ENCODE results near the gene ANTXR2.

Gene ANTXR2

DNA sequence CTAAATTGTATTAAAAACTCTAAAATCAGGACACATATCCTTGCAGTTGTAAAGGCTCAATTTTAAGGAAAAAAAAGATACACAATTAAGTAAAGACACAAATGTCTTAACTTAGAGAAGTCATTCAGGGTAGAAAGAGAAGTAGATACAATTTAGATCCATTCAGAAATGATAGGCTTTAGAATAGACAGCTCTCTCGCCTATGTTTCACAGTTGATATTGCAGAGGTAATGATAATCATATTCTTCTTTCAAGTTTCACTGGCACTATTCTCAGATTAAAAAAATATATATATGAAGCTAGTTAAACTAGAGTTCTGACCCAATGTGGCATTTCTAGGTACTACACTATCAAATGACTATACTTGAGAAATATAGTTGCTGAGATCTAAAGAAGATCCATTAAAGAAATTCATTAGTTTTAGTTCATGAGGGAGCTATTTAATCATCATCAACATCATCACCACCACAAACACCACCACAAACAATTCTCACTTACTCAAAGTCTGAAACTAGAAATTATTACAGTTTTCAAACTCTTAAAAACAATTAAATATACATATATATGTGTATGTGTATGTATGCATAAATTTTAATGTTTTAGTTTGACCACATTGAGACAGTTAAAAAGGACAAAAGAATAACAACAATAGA, 93.1 kb downstream of the ANTXR2 start:
- DNase-seq, result no peak

DNA sequence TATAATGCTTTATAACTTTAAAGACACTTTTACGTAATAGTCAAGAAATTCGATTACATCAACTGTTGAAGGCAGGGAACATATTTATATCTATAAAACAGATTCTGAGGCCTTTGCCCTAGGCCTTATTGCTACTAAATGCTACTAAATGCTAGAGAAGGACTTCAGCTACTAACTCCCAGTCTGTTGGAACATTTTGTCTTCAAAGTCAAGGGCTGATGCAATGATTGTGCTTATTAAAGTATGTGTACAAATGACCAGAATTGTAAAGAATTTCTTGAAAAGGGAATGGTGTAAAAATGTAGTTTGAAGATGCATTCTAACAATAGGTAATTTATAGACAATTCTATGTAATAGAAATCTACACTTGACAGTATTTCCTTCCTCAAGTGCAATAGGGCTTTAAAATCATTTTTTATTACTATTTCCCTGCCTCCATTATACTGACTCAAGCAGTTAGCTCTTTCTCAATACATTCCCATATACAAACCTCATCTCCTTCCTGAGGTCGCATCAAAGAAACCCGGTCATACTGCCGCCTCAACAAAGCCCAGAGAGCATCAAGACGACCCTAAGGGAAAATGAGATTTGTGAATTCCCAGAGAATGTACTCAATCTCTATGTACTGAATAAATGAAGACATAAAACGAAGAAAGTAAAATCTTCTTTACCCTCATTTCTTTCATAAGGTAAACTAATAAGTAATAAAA, 95.7 kb downstream of the ANTXR2 start:
- DNase-seq, result no peak

- DNase-seq, result no peak
Measured at GRCh38 chr4:79964400-79965211, 108.4 kb downstream of the ANTXR2 start.

DNA sequence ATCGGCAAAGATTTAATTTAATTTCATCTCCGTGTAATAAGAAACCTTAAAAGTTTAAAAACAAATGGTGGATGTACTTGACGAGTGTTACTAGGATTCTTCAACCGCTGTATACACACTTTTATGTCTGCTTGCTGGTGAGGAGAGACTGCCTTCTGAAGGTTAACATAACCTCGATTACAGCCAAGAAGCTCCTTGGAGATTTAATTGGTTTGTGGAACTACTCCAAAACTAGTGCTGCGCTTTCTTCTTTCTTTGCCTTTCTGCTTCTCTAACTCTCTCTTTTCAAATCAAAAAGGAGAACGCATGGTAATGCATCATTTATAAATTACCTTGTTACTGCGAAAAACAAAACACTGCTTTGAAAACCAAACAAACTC, 109.0 kb downstream of the ANTXR2 start:
- DNase-seq, result no peak

- DNase-seq, result no peak
Measured at GRCh38 chr4:79959652-79960051, 113.4 kb downstream of the ANTXR2 start.

- DNase-seq, result no peak
Measured at GRCh38 chr4:79958466-79959264, 114.4 kb downstream of the ANTXR2 start.

DNA sequence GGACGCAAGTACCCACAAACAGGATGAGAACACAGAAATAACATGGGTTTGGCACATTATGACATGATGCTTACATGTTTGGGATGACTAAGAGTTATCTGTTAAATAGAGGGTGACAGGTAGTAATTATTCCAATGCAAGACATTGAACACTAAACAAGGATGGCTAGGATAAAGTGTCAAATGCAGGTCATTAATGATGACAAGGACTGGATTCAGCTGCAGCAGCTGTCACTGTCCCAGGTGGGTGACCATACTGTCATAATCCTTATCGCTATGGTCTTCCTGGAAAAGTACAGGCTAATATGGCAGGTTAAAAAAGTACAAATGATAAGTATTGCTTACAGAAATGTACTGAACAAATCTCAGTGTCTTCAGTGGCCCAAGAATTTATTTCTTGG, 123.9 kb downstream of the ANTXR2 start:
- no peak for DNase-seq

- no peak for DNase-seq
Measured at GRCh38 chr4:79948739-79949138, 124.3 kb downstream of the ANTXR2 start.

GRCh38 chr4:79948261-79948660, 124.8 kb downstream of the ANTXR2 start:
- DNase-seq, result no peak

DNA sequence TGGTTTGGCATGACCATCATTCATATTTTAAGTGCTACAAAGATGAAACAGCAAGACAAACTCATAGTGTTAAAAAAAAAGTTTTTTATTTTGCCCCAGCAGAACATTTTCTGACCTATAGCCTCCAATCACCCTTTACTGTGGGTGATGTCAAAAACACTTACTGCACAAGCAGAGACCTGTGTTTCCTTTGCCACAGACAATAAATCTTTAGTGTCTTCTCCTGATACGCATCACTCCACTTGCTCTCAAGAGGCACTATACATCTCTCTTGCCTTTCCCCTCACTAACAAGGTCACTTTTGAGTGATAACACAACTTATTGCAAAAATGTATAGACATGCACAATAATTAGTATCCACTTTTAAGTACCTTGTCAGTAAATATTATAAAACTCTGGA, 125.6 kb downstream of the ANTXR2 start:
- DNase-seq, result no peak

DNA sequence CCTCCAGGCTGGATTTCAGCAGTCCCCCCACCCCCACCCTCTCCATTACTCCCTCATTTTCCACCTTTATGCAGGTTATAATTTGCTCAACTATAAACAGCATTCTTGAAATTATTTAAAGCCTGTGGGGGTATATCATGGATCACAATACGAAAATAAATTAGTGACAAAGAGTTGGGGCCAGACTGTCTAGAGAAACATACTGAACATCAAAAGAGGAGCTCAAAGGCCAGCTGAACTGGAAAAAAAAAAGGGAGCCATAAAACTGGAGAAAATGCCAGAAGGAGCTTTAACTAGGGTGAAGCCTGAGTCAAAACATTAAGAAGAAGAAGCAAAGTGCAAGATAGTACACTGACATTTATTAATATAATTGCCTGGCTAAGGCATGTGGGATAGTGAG, 137.8 kb downstream of the ANTXR2 start:
- no peak for DNase-seq

GRCh38 chr4:79934660-79935059, 138.4 kb downstream of the ANTXR2 start:
- DNase-seq, result no peak

DNA sequence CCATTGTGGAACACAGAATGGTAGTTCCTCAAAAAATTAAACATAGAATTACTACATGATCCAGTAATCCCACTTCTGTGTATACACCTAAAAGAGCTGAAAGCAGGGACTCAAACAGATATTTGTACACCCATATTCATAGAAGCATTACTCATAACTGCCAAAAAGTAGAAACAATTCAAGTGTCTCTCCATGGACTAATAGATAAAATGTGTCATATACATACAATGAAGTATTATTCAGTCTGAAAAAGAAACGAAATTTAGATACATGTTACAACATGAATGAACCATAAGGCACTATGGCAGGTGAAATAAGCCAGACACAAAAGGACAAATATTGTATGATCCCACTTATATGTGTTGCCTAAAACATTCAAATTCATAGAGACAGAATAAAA, 145.1 kb downstream of the ANTXR2 start:
- no peak for DNase-seq

- no peak for DNase-seq
Measured at GRCh38 chr4:79923281-79923680, 149.7 kb downstream of the ANTXR2 start.

DNA sequence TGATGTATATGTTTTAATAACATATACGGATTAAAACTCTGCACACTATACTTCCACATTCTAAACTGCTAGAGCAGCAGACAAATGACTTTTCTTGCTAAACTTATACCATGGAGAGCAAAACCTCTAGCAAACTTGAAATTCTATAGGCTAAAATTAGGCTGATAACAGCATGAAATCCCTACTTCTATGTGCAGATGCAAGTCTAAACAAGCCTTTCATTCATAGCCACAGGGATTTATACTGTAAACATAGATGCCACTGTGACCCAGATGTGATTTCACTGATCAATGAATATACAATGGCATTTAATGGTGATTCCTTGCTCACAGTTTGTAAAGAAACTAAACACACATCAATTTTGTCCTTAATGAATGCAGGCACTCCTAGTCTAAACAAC, 151.0 kb downstream of the ANTXR2 start:
- DNase-seq, result no peak

DNA sequence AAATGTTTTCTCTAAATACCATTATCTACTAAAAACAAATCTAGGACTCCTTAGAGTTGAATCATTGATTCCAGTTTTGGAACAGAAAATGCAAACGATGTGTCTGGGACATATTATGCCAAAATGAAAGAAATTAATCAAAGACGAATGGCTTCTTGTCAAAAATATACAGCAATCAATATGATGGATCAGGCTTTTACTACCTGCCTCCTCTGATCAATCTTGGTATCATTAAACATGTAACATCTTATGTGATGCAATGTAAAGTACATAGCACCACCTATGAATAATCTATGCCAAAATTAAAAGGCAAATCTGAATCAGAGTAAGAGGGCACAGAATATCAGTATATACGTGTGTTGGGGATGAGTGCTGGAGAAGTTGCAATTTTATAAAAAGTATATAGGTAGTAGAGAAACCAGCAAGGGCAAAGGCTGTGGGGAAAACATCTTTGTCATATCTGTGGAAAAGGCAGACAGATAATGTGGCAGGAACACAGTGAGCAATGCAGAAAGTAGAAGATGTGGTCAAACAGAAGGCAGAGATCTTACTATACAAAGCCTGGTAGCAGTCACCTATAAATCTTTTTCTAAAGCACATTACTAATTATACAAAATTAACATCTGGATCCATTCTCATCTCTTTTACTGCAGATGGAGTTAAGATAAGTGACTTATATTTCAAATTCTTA, 152.7 kb downstream of the ANTXR2 start:
- DNase-seq, result no peak

- no peak for DNase-seq
Measured at GRCh38 chr4:79918292-79918691, 154.7 kb downstream of the ANTXR2 start.

GRCh38 chr4:79917246-79917645, 155.8 kb downstream of the ANTXR2 start:
- no peak for DNase-seq

GRCh38 chr4:79915246-79915645, 157.8 kb downstream of the ANTXR2 start:
- DNase-seq, result no peak

GRCh38 chr4:79913581-79913980, 159.4 kb downstream of the ANTXR2 start:
- no peak for DNase-seq

DNA sequence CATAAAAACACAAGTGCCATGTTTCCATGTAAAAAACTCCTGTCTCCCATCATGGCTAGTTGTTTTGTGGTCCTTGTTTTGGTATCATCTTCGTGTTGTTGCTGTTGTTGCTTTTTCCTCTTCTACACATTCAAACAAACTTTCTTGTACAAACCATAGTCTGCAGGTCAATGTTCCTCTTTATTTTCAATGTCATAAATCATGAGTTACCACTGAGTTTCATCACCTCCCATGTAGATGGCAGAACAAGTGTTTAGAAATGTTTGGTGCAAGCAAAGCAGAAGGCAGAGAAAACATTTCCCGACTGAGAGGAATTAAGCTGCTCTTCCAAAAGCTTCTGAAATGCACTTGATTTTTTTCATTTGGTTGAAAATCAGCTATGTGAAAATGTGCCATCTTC, 166.0 kb downstream of the ANTXR2 start:
- DNase-seq, result no peak

GRCh38 chr4:79906303-79906702, 166.7 kb downstream of the ANTXR2 start:
- no peak for DNase-seq

DNA sequence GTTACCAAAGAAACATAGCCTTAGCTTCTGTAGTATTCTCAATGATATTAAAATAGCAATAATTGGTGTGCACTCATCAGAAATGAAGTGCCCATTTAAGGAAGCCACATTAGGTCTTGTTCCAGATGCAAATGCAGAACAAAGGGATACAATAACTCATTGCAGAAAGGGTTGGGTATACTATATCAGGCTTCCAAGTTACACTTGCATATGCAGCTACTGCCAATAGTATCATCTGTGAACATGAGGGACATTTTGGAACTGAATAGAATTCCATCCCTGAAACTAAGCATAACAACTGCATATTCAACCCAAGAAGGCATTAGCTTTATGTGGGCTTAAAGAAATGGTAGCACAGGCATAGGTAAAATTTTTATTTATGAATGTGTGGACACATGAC, 167.8 kb downstream of the ANTXR2 start:
- no peak for DNase-seq
